HG03565 (cell line): ENCODE results near the gene HSF4.

ENCODE experiments used
- ATAC-seq: cut with Tn5 transposase; IDR thresholded peaks from one replicate; pipeline ENCODE4 v1.9.1; 2021; ENCODE audit warnings: mild to moderate bottlenecking, moderate library complexity; ENCODE audit not compliant: unreplicated experiment

HSF4 gene

GRCh38 chr16:67149276-67150046, 15.1 kb upstream of the HSF4 start:
- no peak for ATAC-seq

DNA sequence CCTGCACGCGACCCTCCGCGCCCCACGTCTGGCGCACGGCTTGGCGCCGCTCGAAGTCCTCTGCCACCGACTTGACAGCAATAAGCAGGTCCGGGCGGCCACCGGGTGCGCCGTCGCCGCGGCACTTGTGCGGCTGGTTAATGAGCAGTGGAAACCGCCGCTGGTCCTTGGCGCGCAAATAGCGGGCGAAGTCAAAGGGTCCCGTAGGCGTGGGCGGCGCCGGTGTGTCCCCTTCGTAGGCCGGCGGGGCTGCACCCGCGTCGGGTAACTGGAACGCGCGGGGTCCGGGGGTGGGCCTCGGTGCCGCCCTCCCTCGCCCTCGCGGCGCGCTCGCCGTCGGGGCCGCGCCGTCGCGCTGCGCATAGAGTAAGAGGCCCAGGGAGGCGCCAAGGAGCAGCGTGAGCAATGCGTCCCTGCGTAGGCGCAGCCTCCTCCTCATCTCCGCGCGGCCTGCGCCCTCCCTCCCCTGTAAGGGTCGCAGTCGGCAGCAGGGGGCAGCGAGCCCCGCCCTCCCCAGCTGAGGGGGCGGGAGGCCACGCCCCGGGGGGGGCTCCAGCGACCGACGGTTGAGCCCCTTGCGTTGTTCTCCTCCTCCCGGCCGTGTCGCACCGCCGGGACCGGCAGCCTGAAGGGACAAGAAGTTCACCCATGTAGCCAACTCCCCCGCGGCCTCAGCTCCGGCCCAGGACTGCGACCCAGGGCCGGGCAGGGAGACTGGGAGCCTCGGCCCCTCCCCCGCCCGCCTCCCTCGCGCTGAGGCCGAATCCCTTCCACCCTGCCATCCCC, 14.3 kb upstream of the HSF4 start:
- no peak for ATAC-seq

- no peak for ATAC-seq
These were observed 13.6 kb upstream of the HSF4 start, which contains the start of gene B3GNT9 for GRCh38 chr16:67150833-67151396. TSS of gene B3GNT9 (minus strand) at chr16:67150998. CDS start at chr16:67150485, 513 bp downstream.

DNA sequence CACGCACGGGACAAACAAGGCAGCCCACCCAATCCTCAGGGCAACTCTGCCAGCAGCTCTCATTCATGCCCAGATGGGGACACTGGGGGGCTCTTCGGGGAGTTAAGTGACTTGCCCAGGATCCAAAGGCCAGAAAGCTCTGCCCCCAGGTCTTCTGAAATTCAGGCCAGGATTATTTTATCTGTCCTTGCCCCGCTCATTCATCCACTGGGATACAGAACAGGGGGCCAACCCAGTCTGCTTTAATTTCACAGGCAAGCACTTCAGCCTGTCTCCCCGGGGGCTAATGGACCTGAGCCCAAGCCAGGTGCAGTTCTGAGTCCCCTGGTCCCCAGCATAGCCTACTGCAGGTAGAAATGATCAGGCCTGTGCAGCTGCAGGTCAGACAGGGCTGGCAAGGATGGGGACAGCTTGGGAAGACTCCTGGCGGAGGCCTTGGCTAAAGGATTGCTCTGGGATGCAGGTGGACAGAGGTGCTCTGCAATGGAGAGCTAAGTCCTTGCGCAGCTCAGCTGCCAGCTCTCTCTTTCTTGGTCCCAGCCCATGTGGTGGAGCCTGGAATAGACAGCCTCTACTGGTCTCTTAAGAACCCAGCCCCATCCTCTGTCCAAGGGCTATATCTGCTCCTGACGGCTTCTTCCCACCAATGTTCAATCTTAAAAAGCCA, 13.0 kb upstream of the HSF4 start:
- no peak for ATAC-seq

- no peak for ATAC-seq
These were observed 9.8 kb upstream of the HSF4 start for GRCh38 chr16:67154578-67155294.

DNA sequence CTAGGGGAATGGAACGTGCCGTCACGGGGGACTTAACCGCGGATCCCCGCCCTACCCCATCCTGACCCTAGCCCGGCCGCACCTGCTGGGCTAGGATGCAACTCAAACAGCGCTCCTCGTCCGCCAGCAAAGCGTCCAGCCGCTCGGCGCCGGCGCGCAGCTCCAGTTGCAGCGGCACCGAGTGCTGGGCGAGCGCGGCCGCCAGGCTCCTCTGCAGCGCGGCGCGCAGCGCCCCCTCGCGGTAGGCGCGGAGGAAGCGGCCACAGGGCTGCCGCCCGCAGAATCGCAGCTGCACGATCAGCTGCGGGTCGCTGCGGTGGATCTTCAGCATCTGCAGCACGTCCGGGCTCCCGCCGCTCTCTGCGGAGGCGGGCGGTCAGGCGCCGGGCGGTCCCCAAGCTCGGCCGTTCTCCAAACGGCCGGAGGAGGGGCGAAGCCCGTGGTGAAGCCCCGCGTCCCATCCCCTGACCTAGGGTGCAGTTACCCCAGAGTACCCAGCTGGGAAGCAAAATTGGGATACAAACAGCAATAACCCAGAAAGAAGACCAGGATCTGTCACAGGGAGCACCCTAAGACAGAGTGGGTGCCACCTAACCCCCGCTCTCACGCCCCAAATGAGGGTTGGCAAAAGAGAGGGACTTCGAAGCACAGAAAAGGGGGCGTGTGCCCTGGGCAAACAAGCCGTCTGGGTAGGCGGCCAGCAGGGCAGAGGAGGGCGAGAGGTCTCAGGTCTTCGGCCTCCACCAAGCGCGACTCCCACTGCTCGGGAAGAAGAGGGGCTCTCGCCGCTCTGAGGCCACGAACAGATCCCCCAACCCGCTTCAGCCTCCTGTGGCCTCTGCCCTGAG, 9.0 kb upstream of the HSF4 start:
- peak; percentile 28 for ATAC-seq

DNA sequence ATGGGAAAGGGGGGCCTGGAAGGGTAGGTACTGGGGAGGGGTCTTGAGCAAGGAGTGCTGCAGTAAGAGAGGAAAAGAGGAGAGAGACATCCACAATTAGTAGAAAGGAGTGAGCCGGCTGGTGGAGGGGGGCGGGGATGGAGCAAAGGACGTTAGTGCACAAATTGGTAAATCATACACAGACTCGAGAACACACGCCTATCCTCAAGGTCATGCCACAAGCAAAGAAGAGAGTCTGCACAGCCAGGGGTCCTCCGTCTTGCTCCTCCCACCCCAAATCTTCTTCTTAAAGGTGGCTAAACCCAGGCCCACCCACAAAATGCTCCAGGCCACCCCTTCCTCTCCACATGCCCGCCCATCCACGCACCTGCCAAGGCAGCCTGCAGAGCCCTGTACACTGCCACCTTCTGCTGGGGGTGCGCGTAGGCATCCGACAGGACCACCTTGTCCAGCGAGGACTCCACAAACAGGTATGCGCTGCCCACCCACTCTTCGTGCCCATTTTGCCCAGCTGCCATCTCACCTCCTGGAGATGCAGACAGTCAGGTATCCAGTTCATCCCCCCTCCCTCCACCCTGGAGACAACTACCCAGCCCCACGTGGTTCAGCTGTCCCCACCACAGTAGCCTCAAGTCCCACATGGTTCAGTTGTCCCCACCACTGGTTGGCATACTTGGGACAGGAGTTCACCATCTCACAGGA, 8.3 kb upstream of the HSF4 start:
- no peak for ATAC-seq

- ATAC-seq = no peak
These were observed 7.3 kb upstream of the HSF4 start for GRCh38 chr16:67157106-67157748.

DNA sequence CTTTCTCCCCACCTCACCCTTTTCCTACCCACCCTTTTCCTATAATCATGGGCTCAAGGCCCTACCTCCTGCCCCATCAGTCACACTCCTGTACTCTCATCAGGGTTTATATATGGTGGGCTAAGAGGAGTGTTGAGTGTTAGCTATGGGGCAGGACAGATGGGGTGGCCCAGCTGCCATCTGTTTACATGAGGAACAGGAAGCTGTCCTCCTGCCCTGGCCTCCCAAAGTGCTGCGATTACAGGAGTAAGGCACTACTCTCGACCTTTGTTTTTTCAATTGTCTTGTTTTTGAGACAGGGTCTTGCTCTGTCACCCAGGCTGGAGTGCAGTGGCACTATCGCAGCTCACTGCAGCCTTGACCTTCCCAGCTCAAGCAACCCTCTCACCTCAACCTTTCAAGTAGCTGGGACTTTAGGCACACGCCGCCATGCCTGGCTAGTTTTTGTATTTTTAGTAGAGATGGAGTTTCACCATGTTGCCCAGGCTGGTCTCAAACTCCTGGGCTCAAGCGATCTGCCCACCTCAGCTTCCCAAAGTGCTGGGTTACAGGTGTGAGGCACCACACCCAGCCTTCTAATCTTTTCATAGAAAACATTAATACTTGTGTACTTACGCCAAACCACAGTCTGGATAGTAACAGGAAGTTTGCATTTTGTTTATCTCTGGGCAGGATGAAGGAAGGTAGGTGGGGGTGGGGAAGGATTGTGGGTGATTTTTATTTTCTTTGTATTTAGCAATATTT, 6.5 kb upstream of the HSF4 start:
- no peak for ATAC-seq

DNA sequence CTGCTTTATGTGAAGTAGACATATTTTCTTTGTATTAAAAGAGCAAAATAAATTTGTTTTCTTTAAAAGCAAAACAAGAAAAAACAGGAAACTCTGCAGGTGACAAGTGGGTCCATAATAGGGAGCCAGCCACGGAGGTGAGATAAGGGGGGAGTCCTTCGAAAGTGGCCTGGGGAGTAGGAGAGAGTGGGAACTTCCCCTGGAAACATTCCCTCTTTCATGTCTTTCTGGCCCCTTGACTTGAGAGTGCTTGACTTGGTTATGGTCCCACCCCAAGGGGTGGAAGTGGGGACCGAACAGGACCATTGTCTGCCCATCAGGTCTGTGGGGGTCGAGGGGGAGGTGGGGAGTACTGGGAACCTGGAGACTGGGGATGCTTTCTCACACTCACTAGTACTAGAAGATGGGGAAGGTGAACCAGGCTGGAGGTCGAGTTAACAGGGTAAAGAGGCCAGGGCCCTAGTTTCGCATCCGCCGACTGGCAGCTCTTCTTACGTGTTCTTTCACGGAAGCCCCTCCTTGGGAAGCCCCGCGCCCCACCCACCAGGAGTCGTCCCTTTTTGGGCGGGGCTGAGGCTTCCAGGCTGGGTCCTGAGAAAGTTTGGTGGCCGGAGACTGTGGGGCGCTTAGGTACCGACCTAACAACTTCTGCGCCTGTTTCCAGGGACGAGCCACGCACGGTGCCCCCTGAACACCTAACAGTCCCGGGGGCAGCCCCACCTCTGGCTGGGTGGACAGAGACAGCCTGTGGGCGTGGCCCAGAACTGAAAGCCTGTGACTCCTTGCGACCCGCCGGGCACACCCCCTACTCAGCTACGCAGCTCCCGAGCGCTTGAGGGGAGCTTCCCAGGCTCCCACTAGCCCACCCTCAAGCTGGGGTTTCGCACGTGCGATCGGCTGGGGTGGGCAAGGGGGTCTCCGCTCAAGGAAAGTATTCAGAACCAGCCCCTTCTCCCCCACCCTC, 5.6 kb upstream of the HSF4 start:
- ATAC-seq = peak; percentile 19

DNA sequence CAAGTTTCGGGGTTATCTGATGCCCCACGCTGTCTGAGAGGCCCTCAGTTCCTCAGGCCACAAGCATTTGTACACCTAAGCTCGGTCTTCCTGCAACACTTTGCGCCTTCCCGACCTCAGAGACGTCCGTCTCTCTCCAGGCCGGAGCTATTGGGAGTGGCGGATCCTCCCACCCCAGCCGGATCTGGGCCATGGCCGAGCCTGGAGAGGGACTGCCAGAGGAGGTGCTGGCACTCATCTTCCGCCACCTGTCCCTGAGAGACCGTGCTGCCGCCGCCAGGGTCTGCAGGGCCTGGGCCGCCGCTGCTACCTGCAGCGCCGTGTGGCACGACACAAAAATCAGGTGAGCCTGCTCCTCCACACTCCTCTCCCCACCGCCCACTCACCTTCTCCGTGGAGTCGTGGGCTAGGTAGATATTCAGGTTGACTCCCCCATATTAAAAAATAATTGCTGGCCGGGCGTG, 2.9 kb upstream of the HSF4 start:
- ATAC-seq = no peak

- ATAC-seq = no peak
These were observed 1.9 kb upstream of the HSF4 start for GRCh38 chr16:67162506-67163163.

GRCh38 chr16:67163164-67163998, 1.2 kb upstream of the HSF4 start:
- ATAC-seq = no peak

DNA sequence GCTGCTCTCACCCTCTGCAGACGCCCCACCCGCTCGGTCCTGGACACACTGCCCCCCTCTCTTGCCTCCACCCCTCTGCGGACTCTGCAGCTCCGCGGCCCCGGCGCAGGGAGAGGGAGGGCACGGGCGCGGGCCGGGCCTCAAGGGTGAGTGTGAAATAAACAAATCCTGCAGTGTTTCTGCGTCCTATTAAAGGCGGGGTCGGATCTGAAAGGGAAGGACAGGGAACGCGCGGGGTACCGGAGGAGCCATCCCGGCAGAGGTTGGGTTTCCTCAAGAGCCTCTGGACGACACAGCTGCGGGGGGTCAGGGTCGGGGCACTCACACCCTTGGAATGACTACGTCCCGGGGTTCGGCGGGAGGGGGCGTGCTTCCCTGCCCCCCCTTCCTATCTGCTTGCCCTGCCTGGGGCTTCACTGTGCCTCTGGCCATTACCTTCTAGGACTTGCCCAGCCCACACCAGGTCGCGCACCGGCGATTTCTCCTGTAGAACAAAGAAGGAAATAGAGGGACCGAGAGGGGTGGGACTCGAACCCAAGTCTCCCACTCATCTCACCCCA, 466 bp upstream of the HSF4 start:
- ATAC-seq = no peak
